NT2/D1 (cell line): ENCODE measurements around the gene ARMC9.

Source experiments
- SUZ12 ChIP-seq: IDR thresholded peaks from 2 replicates; pipeline ENCODE4 v1.6.1; 2011; ENCODE audit not compliant: insufficient read length, insufficient read depth; ENCODE audit errors: extremely low read depth
- YY1 ChIP-seq: IDR thresholded peaks from 2 replicates; pipeline ENCODE4 v1.6.1; 2011; ENCODE audit not compliant: insufficient read length, insufficient read depth
- ZNF274 ChIP-seq: IDR thresholded peaks from 2 replicates; pipeline ENCODE4 v1.6.1; 2011; ENCODE audit warnings: mild to moderate bottlenecking, low read depth, low read length

GRCh38 chr2:231369580-231370428, 171.4 kb downstream of the ARMC9 start:
- TF ChIP-seq ZNF274, result no peak
- TF ChIP-seq YY1, result no peak
- no peak for TF ChIP-seq SUZ12
